HL-60 (cell line): ENCODE results near the gene S100A8.

ENCODE experiments used
- DNase-seq, 2 experiments: peaks; one replicate each; pipeline ENCODE4 v3.0.0-alpha.2; 2010 to 2020; ENCODE audit warnings: low read depth in 1 of 2, low spot score in 1 of 2
- H3K27ac ChIP-seq: fragments of 250-450 bp; sonication (Bioruptor Pico); replicated peaks from 2 replicates; pipeline ENCODE4 v1.5.1; 2020; ENCODE audit warnings: mild to moderate bottlenecking, moderate library complexity
- H3K27me3 ChIP-seq: fragments of 250-450 bp; sonication (Bioruptor Pico); 2 replicates; pipeline ENCODE4 v1.5.1; 2021; ENCODE audit warnings: mild to moderate bottlenecking, moderate library complexity; ENCODE audit not compliant: insufficient read depth, poor library complexity, severe bottlenecking
- H3K4me3 ChIP-seq: replicated peaks from 2 replicates; pipeline ENCODE4 v1.5.1; 2011; ENCODE audit warnings: mild to moderate bottlenecking, control low read depth, low read length; ENCODE audit not compliant: insufficient read depth
- CTCF ChIP-seq: IDR thresholded peaks from one replicate; pipeline ENCODE4 v1.5.1; 2011; ENCODE audit warnings: low read length, control low read depth, inconsistent platforms; ENCODE audit not compliant: insufficient read depth
- GABPA ChIP-seq: IDR thresholded peaks from 2 replicates; pipeline ENCODE4 v1.6.1; 2012; ENCODE audit warnings: low read depth
- POLR2AphosphoS5 ChIP-seq: IDR thresholded peaks from 2 replicates; pipeline ENCODE4 v1.6.1; 2012; ENCODE audit warnings: low read depth
- REST ChIP-seq: IDR thresholded peaks from 2 replicates; pipeline ENCODE4 v1.6.1; 2012; ENCODE audit warnings: low read depth; ENCODE audit not compliant: insufficient replicate concordance
- SPI1 ChIP-seq: IDR thresholded peaks from 2 replicates; pipeline ENCODE4 v1.6.1; 2012; ENCODE audit warnings: low read depth, mild to moderate bottlenecking, borderline replicate concordance

The S100A8 gene

GRCh38 chr1:153379591-153379990 is 11.3 kb downstream of the S100A8 start:
- no peak overlapping the region for H3K27ac ChIP-seq
- TF ChIP-seq GABPA (no peak), POLR2AphosphoS5 (no peak), CTCF (no peak), REST (no peak), SPI1 (no peak)
- DNase-seq = no peak
- peaks cover 10% of the 10 kb centered on the region for H3K27me3 ChIP-seq
- H3K4me3 ChIP-seq = no peak overlapping the region

DNA sequence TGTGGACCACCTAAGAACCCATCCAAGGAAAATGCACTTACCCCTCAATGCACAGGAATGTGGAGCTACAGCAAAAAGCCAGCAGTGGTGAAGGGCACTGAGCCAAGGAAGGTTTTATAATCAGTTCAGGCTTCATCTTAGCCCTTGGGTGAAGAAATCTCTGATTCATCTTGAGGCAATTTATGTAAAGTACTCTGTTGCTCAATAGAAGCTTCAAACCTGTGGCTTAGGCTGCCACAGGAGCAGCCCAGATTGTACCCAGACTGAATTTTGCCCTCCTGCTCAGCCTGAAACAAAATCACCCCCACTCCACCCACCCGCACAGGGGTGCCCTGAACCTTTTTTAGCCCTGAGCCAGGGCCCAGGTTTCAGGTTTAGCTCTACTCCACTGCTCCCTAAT is 15.4 kb downstream of the S100A8 start, which contains the start of gene S100A12:
Gene S100A12 (minus strand): TSS at position 111 of the 400 bp plus-strand sequence. CDS start 1,029 bp downstream, outside the sequence.
- TF ChIP-seq REST (peak; percentile 46), CTCF (no peak), GABPA (peak; percentile 44; the same call in 1 of the 2 replicates), POLR2AphosphoS5 (peak; percentile 95), SPI1 (no peak)
- Histone ChIP-seq H3K27ac (peak within 1 kb of the TSS; percentile 43), H3K27me3 (peaks cover 13% of the 10 kb centered on the region), H3K4me3 (no peak within 1 kb of the TSS)
- peak; percentile 78 to 82 for DNase-seq

DNA sequence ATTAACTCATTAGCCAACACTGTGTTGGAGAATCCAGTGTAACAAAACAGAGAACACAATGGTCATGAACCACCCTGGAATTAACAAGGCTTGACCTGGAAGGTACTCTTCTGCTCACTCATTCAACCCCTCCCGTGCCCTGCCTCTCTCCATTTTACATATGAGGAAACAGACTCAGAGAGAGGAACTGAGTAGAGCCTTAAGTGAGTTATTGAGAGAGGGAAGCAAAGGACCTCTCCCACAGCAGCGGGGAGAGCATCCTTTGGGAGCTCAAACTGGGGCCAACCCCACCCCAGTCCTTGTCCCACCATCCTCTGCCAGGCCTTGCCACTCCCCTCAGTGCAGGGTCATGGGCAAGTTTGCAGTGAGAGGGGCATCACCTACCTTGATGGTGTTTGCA is 16.8 kb downstream of the S100A8 start:
- Histone ChIP-seq H3K27ac (peak overlapping the region; percentile 39; the same call in 1 of the 2 replicates), H3K4me3 (no peak overlapping the region), H3K27me3 (peaks cover 13% of the 10 kb centered on the region)
- peak in 1 of 2 experiments; percentile 59 for DNase-seq
- peak; percentile 79 for TF ChIP-seq SPI1
- TF ChIP-seq REST = no peak
- no peak for TF ChIP-seq GABPA
